Liver (tissue), 9 donors: ENCODE measurements around the gene GRAMD2A. TPM values are rescaled to one million over a fixed set of nuclear protein-coding genes. Genes with fewer than 3 reads are reported as not detected.

Experiments used
- DNase-seq: peaks from one replicate; pipeline ENCODE4 v3.0.0-alpha.2; 2017; ENCODE audit warnings: low spot score
- H3K27ac ChIP-seq, 2 donors: one replicate each; pipeline ENCODE4 v1.7.0; 2013; ENCODE audit warnings: inconsistent platforms in 2 of 2, low read length in 2 of 2, control low read depth in 1 of 2, low read depth in 1 of 2, mild to moderate bottlenecking in 1 of 2
- H3K27me3 ChIP-seq, 4 donors: one replicate each; pipeline versions ENCODE4 v1.6.1 to v1.7.0; 2013; ENCODE audit warnings: low read length in 3 of 4, inconsistent platforms in 1 of 4, mild to moderate bottlenecking in 1 of 4, moderate library complexity in 1 of 4; ENCODE audit not compliant: control insufficient read depth in 4 of 4, insufficient read depth in 4 of 4
- H3K36me3 ChIP-seq, 4 donors: one replicate each; pipeline versions ENCODE4 v1.6.1 to v1.7.0; 2013; ENCODE audit warnings: low read length in 3 of 4, mild to moderate bottlenecking in 3 of 4, low read depth in 1 of 4, moderate library complexity in 1 of 4; ENCODE audit not compliant: control insufficient read depth in 4 of 4, insufficient read depth in 3 of 4
- H3K4me1 ChIP-seq, 4 donors: one replicate each; pipeline versions ENCODE4 v1.6.1 to v1.7.0; 2013; ENCODE audit warnings: low read length in 3 of 4, mild to moderate bottlenecking in 3 of 4, moderate library complexity in 1 of 4; ENCODE audit not compliant: control insufficient read depth in 4 of 4, insufficient read depth in 4 of 4
- H3K4me3 ChIP-seq, 3 donors: one replicate each; pipeline versions ENCODE4 v1.6.1 to v1.7.0; 2013; ENCODE audit warnings: low read length in 3 of 3, control low read depth in 1 of 3, low read depth in 1 of 3, mild to moderate bottlenecking in 1 of 3
- H3K9ac ChIP-seq, 2 donors: one replicate each; pipeline ENCODE4 v1.7.0; 2013; ENCODE audit warnings: low read length in 2 of 2, mild to moderate bottlenecking in 2 of 2, moderate library complexity in 2 of 2, control low read depth in 1 of 2, low read depth in 1 of 2
- H3K9me3 ChIP-seq, 4 donors: one replicate each; pipeline versions ENCODE4 v1.6.1 to v1.7.0; 2013; ENCODE audit warnings: low read length in 3 of 4; ENCODE audit not compliant: control insufficient read depth in 4 of 4
- ATF3 ChIP-seq: IDR thresholded peaks from 2 replicates; pipeline ENCODE4 v1.6.1; 2016; ENCODE audit warnings: antibody characterized with exemption
- EGR1 ChIP-seq, 2 donors: IDR thresholded peaks; 2 replicates each; pipeline ENCODE4 v1.6.1; 2016 to 2018; ENCODE audit warnings: antibody characterized with exemption in 2 of 2, low read depth in 2 of 2
- FOXA1 ChIP-seq: IDR thresholded peaks from 2 replicates; pipeline ENCODE4 v1.6.1; 2016; ENCODE audit warnings: antibody characterized with exemption
- FOXA2 ChIP-seq: IDR thresholded peaks from 2 replicates; pipeline ENCODE4 v1.6.1; 2016; ENCODE audit warnings: antibody characterized with exemption
- GABPA ChIP-seq, 2 donors: IDR thresholded peaks in 1 of 2; conservative IDR thresholded peaks in 1 of 2; 2 replicates each; pipeline ENCODE4 v1.6.1; 2016; ENCODE audit warnings: antibody characterized with exemption in 2 of 2, mild to moderate bottlenecking in 1 of 2, moderate library complexity in 1 of 2
- HNF4A ChIP-seq, 2 donors: conservative IDR thresholded peaks; 2 replicates each; pipeline ENCODE4 v1.6.1; 2016; ENCODE audit warnings: antibody characterized with exemption in 2 of 2, mild to moderate bottlenecking in 2 of 2
- HNF4G ChIP-seq: IDR thresholded peaks from 2 replicates; pipeline ENCODE4 v1.6.1; 2016; ENCODE audit warnings: antibody characterized with exemption
- JUND ChIP-seq, 2 donors: IDR thresholded peaks; 2 replicates each; pipeline ENCODE4 v1.6.1; 2016; ENCODE audit warnings: antibody characterized with exemption in 2 of 2
- MAX ChIP-seq: IDR thresholded peaks from 2 replicates; pipeline ENCODE4 v1.6.1; 2016; ENCODE audit warnings: antibody characterized with exemption
- NR2F2 ChIP-seq: IDR thresholded peaks from 2 replicates; pipeline ENCODE4 v1.6.1; 2016; ENCODE audit warnings: antibody characterized with exemption
- RAD21 ChIP-seq, 2 donors: IDR thresholded peaks; 2 replicates each; pipeline ENCODE4 v1.6.1; 2016; ENCODE audit warnings: antibody characterized with exemption in 2 of 2, mild to moderate bottlenecking in 2 of 2
- RXRA ChIP-seq, 2 donors: IDR thresholded peaks; 2 replicates each; pipeline ENCODE4 v1.6.1; 2017 to 2018; ENCODE audit warnings: antibody characterized with exemption in 2 of 2, mild to moderate bottlenecking in 1 of 2
- SP1 ChIP-seq: IDR thresholded peaks from 2 replicates; pipeline ENCODE4 v1.6.1; 2018; ENCODE audit warnings: antibody characterized with exemption, mild to moderate bottlenecking
- TAF1 ChIP-seq: conservative IDR thresholded peaks from 2 replicates; pipeline ENCODE4 v1.6.1; 2016; ENCODE audit warnings: antibody characterized with exemption, mild to moderate bottlenecking
- YY1 ChIP-seq: IDR thresholded peaks from 2 replicates; pipeline ENCODE4 v1.6.1; 2016; ENCODE audit warnings: antibody characterized with exemption, mild to moderate bottlenecking
- ZBTB33 ChIP-seq: IDR thresholded peaks from 2 replicates; pipeline ENCODE4 v1.6.1; 2016; ENCODE audit warnings: antibody characterized with exemption
- WGBS: extraction: QIAGEN DNeasy Blood & Tissue Kit; methylation state at CpG from one replicate; pipeline ENCODE4 v1.1.7; 2013; 5-methylcytosine and 5-hydroxymethylcytosine counted together
- polyA plus RNA-seq, 2 donors: library from polyadenylated mRNA; stranded (reverse) in 1 of 2; unstranded in 1 of 2; fragments of 200-250 nt in 1 of 2; fragments of >200 nt in 1 of 2; fragmentation: Nextera tagmentation in 1 of 2; extraction: Ambion mirVana in 1 of 2; gene quantifications; one replicate each; pipeline versions ENCODE4 v1.2.1 to v1.2.3, GENCODE V29; 2013 to 2015
- total RNA-seq, 2 donors: library from RNA; depleted of rRNA; stranded (reverse); fragments of >200 nt; gene quantifications; one replicate each; pipeline ENCODE4 v1.2.3, GENCODE V29; 2014
- TF ChIP-seq, protein P1 (sequence below): fragments of 150-350 bp; IDR thresholded peaks from 2 replicates; pipeline ENCODE4 v1.5.1; 2017; ENCODE audit warnings: improper control_type of control experiment, low read depth, low read length; ENCODE audit not compliant: missing input control
- donor health status: healthy.
- donor health status: healthy.
- donor health status: healthy.
- donor health status: healthy.
- donor health status: healthy.

GRAMD2A gene
- not detected for total RNA-seq
- not detected for polyA plus RNA-seq

GRCh38 chr15:72197460-72198355, at the start of gene GRAMD2A:
Gene GRAMD2A, minus strand, starts transcription at chr15:72197787.
- Histone ChIP-seq H3K36me3 (peaks cover 0 to 4% (median 2%) of the 10 kb centered on the region in 4 donors), H3K9me3 (no peaks in the 10 kb centered on the region), H3K4me1 (peaks cover 0 to 11% (median 4%) of the 10 kb centered on the region in 4 donors), H3K4me3 (peak within 1 kb of the TSS in 1 of 3 donors; percentile 45), H3K27ac (no peak within 1 kb of the TSS), H3K9ac (no peak within 1 kb of the TSS), H3K27me3 (peaks cover 0 to 7% (median 0%) of the 10 kb centered on the region in 4 donors)
- TF ChIP-seq EGR1 (IDR thresholded peaks at IDR 0.05; ENCODE audit: low read depth in 2 of 2) (no peak), GABPA (IDR thresholded peaks at IDR 0.05 in 1 of 2, conservative IDR thresholded peaks at IDR 0.05 in 1 of 2) (no peak), FOXA2 (no peak), MAX (no peak), NR2F2 (no peak), RXRA (IDR thresholded peaks at IDR 0.05) (no peak)
- TF ChIP-seq, protein P1, sequence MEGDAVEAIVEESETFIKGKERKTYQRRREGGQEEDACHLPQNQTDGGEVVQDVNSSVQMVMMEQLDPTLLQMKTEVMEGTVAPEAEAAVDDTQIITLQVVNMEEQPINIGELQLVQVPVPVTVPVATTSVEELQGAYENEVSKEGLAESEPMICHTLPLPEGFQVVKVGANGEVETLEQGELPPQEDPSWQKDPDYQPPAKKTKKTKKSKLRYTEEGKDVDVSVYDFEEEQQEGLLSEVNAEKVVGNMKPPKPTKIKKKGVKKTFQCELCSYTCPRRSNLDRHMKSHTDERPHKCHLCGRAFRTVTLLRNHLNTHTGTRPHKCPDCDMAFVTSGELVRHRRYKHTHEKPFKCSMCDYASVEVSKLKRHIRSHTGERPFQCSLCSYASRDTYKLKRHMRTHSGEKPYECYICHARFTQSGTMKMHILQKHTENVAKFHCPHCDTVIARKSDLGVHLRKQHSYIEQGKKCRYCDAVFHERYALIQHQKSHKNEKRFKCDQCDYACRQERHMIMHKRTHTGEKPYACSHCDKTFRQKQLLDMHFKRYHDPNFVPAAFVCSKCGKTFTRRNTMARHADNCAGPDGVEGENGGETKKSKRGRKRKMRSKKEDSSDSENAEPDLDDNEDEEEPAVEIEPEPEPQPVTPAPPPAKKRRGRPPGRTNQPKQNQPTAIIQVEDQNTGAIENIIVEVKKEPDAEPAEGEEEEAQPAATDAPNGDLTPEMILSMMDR: no peak
- 13% methylated on average over 83 of the region's 83 CpGs for WGBS
- no peak for DNase-seq

GRCh38 chr15:72242775-72243370, 45.3 kb upstream of the GRAMD2A start:
- peaks cover 3 to 33% (median 14%) of the 10 kb centered on the region in 4 donors for H3K36me3 ChIP-seq
- H3K9ac ChIP-seq: no peak overlapping the region
- no peaks in the 10 kb centered on the region for H3K9me3 ChIP-seq
- DNase-seq: no peak
- TF ChIP-seq RXRA (IDR thresholded peaks at IDR 0.05) (no peak), RAD21 (IDR thresholded peaks at IDR 0.05) (no peak), HNF4A (conservative IDR thresholded peaks at IDR 0.05) (no peak), ATF3 (no peak), FOXA1 (no peak)
- 76% methylated on average over 2 of the region's 2 CpGs for WGBS
- no peaks in the 10 kb centered on the region for H3K27me3 ChIP-seq
- H3K4me1 ChIP-seq: no peaks in the 10 kb centered on the region
- H3K27ac ChIP-seq: no peak overlapping the region
- H3K4me3 ChIP-seq: no peak overlapping the region

DNA sequence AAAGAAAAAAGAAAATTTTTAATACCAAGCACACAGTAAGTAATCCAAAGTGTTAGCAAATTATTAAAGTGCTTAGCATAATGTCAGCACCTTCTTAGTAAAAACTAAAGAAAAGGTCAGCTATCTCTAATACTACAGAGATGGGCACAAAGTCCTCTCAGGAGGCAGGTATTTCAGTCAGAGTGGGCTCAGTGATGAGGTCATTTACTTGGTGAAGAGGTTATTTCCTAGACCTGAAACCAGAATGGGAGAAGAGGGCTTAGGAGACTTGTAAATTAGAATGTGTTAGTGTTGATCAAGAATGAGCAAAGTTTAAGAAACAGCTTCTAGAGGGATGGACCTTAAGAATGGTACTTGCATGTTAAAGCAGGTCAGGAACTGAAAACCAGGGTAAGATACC, 42.1 kb upstream of the GRAMD2A start:
- H3K36me3 ChIP-seq: peaks cover 2 to 33% (median 12%) of the 10 kb centered on the region in 4 donors
- H3K9me3 ChIP-seq: no peaks in the 10 kb centered on the region
- H3K9ac ChIP-seq: no peak overlapping the region
- H3K4me3 ChIP-seq: no peak overlapping the region
- H3K27me3 ChIP-seq: no peaks in the 10 kb centered on the region
- TF ChIP-seq, protein P1: no peak
- TF ChIP-seq ZBTB33 (no peak), YY1 (no peak), HNF4G (no peak), RXRA (IDR thresholded peaks at IDR 0.05) (no peak), TAF1 (no peak), FOXA1 (no peak), SP1 (no peak), EGR1 (IDR thresholded peaks at IDR 0.05; ENCODE audit: low read depth in 2 of 2) (no peak), JUND (IDR thresholded peaks at IDR 0.05) (no peak), RAD21 (IDR thresholded peaks at IDR 0.05) (no peak), FOXA2 (no peak), ATF3 (no peak)
- no peaks in the 10 kb centered on the region for H3K4me1 ChIP-seq
- H3K27ac ChIP-seq: no peak overlapping the region
- DNase-seq: no peak
